Measurements from ENCODE around the gene HMCN1. TPM values are rescaled to one million over a fixed set of nuclear protein-coding genes. Genes with fewer than 3 reads are reported as not detected.
A peak's percentile ranks its signal among the peaks of the same experiment; 100 is the strongest.

HMCN1 gene
- polyA plus RNA-seq, 1 of the 3 experiments (the other 2 are of a cell fraction): 59.5 TPM

- Histone ChIP-seq H4K20me1 (ENCODE audit: insufficient read depth) (no peaks in the 10 kb centered on the region), H3K9ac (no peak overlapping the region), H3K79me2 (ENCODE audit: insufficient read depth) (no peaks in the 10 kb centered on the region), H3K27ac (ENCODE audit: low read depth in 2 of 2, low read length in 1 of 2) (peak overlapping the region; percentile 18 to 87; a peak in 2 of 4 replicates), H3F3A (replicated peaks; ENCODE audit: insufficient read depth) (peaks cover 3% of the 10 kb centered on the region), H3K4me1 (ENCODE audit: control insufficient read depth in 1 of 2, insufficient read depth in 2 of 2, low read depth in 1 of 2, low read length in 1 of 2) (peaks cover 9 to 27% of the 10 kb centered on the region in 2 experiments; a peak in 3 of 4 replicates), H2AFZ (ENCODE audit: low read depth) (no peak overlapping the region), H3K36me3 (replicated peaks in 1 of 2; ENCODE audit: control insufficient read depth in 1 of 2, insufficient read depth in 2 of 2, low read length in 1 of 2) (peaks cover 0 to 7% of the 10 kb centered on the region in 2 experiments), H3K4me2 (no peak overlapping the region), H3K9me2 (no peaks in the 10 kb centered on the region), H3K27me3 (ENCODE audit: insufficient read depth) (peaks cover 15% of the 10 kb centered on the region; the same call in 1 of the 2 replicates), H3K9me3 (no peaks in the 10 kb centered on the region), H3K4me3 (ENCODE audit: low read depth in 2 of 2, low read length in 1 of 2) (no peak overlapping the region)
- ChIA-PET CTCF (no interaction called here), POLR2A (no interaction called here)
- no peak for DNase-seq
- WGBS (ENCODE audit: low lambda C conversion rate): 29% methylated on average over 5 of the region's 5 CpGs
- 0 out of 2 replicates have a peak, but pooled peaks have one; percentile 11 for TF ChIP-seq TCF12 (IDR thresholded peaks at IDR 0.05)
- TF ChIP-seq IRF3 (IDR thresholded peaks at IDR 0.05; ENCODE audit: low read depth, low read length): no peak
Measured at GRCh38 chr1:185960422-185961321, 226.5 kb downstream of the HMCN1 start.

GRCh38 chr1:185961664-185962063, 227.5 kb downstream of the HMCN1 start:
- no peak for DNase-seq

More at GRCh38 chr1:185961664-185962063, 227.5 kb downstream of the HMCN1 start:
- H3F3A ChIP-seq (replicated peaks; ENCODE audit: insufficient read depth): no peaks in the 10 kb centered on the region
- H3K4me3 ChIP-seq (ENCODE audit: low read depth in 2 of 2, low read length in 1 of 2): no peak overlapping the region
- no peak overlapping the region for H3K4me2 ChIP-seq
- H3K27ac ChIP-seq (ENCODE audit: low read depth in 2 of 2, low read length in 1 of 2): peak overlapping the region; percentile 18 to 87; a peak in 3 of 4 replicates
- CTCF ChIA-PET: no interaction called here
- POLR2A ChIA-PET: no interaction called here
- 4% methylated on average over 2 of the region's 2 CpGs for WGBS (ENCODE audit: low lambda C conversion rate)
- TF ChIP-seq MAX (IDR thresholded peaks at IDR 0.05; ENCODE audit: low read depth) (no peak), TEAD4 (IDR thresholded peaks at IDR 0.05; ENCODE audit: borderline replicate concordance, insufficient read depth) (no peak), USF2 (IDR thresholded peaks at IDR 0.05; ENCODE audit: borderline replicate concordance, low read depth, low read length) (no peak), JUND (IDR thresholded peaks at IDR 0.05) (no peak), IRF3 (IDR thresholded peaks at IDR 0.05; ENCODE audit: low read depth, low read length) (no peak)
- H3K27me3 ChIP-seq (ENCODE audit: insufficient read depth): peaks cover 7% of the 10 kb centered on the region; the same call in 1 of the 2 replicates
- no peak overlapping the region for H3K9ac ChIP-seq
- no peaks in the 10 kb centered on the region for H4K20me1 ChIP-seq (ENCODE audit: insufficient read depth)
- H3K79me2 ChIP-seq (ENCODE audit: insufficient read depth): no peaks in the 10 kb centered on the region
- H3K4me1 ChIP-seq (ENCODE audit: control insufficient read depth in 1 of 2, insufficient read depth in 2 of 2, low read depth in 1 of 2, low read length in 1 of 2): peaks cover 13 to 33% of the 10 kb centered on the region in 2 experiments; a peak in 3 of 4 replicates
- H3K9me3 ChIP-seq: no peaks in the 10 kb centered on the region
- peaks cover 0 to 13% of the 10 kb centered on the region in 2 experiments for H3K36me3 ChIP-seq (replicated peaks in 1 of 2; ENCODE audit: control insufficient read depth in 1 of 2, insufficient read depth in 2 of 2, low read length in 1 of 2)
- peak overlapping the region; percentile 17; the same call in 1 of the 2 replicates for H2AFZ ChIP-seq (ENCODE audit: low read depth)
- no peaks in the 10 kb centered on the region for H3K9me2 ChIP-seq
